ENCODE data around the gene ATP6AP1.

GRCh38 chrX:154459832-154460231, 31.4 kb downstream of the ATP6AP1 start:
- no peak for TF ChIP-seq HIC1 (tag by site-specific recombination; IDR thresholded peaks at IDR 0.05)
- TF ChIP-seq ZNF792 (tag by site-specific recombination; IDR thresholded peaks at IDR 0.05): no peak
- TF ChIP-seq CTCF (tag by site-specific recombination; IDR thresholded peaks at IDR 0.05): no peak
- TF ChIP-seq ZNF23 (tag by site-specific recombination; IDR thresholded peaks at IDR 0.05; ENCODE audit: borderline replicate concordance): no peak
- TF ChIP-seq YY1 (tag by site-specific recombination; IDR thresholded peaks at IDR 0.05): no peak
- no peak for TF ChIP-seq ZNF121 (tag by site-specific recombination; IDR thresholded peaks at IDR 0.05)
- no peak for TF ChIP-seq PBX3 (CRISPR knock-in tag; IDR thresholded peaks at IDR 0.05)
- TF ChIP-seq ZNF292 (tag by site-specific recombination; IDR thresholded peaks at IDR 0.05; ENCODE audit: borderline replicate concordance, low read depth): no peak
